NCI-H2196 treated with DMSO at 0.1 percent for 48 hours (cell line): ENCODE data around the gene P2RY8.
"Not testable (repeated sequence)": the region's sequence is repeated elsewhere in the genome, so short reads cannot be mapped to it uniquely, and the experiment has no call there.

ENCODE experiments used
- DNase-seq: peaks from one replicate; lab custom pipeline; 2025; ENCODE audit not compliant: unreplicated experiment; lab: John Stamatoyannopoulos, UW

P2RY8 gene

DNA sequence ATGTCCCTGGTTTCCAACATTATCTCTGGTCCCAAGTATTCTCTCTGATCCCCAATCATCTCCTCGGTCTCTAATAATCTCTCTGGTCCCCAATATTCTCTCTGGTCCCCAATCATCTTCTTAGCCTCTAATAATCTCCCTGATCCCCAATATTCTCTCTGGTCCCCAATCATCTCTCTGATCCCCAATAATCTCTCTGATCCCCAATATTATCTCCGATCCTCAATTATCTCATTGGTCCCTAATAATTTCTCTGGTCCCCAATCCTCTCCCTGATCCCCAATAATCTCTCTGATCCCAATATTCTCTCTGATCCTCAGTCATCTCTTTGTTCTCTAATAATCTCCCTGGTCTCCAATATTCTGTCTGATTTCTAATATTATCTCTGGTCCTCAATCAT lies 16.6 kb downstream of the P2RY8 start:
- no peak for DNase-seq

GRCh38 chrX:1519022-1519497 lies 17.9 kb downstream of the P2RY8 start:
- DNase-seq = no peak

DNA sequence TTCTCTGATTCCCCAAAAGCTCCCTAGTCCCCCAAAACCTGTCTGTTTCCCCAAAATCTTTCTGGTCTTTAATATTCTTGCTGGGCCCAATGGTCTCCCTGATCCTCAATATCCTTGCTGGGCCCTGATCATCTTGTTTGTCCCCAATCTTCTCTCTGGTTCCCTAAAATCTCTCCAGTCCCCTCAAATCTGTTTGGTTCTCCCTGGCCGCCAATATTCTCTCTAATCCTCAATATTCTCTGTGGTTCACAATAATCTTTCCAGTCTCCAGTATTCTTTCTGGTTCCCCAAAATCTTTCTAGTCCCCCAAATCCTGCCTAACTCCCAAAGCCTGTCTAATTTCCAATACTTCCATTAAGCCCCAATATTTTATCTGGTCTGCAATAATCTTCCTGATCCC lies 18.5 kb downstream of the P2RY8 start:
- DNase-seq = no peak

GRCh38 chrX:1516596-1517104 lies 20.3 kb downstream of the P2RY8 start:
- DNase-seq = no peak

DNA sequence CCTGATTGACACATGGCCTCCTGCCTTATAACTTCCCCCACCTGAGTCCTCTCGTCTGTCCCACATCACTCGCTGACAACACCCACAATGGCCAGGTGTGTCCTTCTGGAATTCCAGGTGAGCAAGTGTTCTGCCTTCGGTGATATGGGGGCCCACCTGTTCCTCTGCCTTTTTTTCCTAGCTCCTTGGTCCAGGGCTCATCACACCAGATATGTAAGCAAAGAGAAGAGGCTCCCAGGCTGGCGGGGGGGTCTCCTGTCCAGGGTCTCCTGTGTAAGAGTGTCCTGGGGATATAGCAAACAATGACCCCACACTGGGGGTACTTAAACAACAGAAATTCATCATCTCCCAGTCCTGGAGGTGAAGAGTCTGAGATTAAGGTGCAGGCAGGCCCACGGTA lies 25.2 kb downstream of the P2RY8 start:
- DNase-seq = no peak

- DNase-seq = no peak
These were observed 25.8 kb downstream of the P2RY8 start for GRCh38 chrX:1511150-1511549.

- no peak for DNase-seq
These were observed 29.2 kb downstream of the P2RY8 start for GRCh38 chrX:1507511-1508463.

DNA sequence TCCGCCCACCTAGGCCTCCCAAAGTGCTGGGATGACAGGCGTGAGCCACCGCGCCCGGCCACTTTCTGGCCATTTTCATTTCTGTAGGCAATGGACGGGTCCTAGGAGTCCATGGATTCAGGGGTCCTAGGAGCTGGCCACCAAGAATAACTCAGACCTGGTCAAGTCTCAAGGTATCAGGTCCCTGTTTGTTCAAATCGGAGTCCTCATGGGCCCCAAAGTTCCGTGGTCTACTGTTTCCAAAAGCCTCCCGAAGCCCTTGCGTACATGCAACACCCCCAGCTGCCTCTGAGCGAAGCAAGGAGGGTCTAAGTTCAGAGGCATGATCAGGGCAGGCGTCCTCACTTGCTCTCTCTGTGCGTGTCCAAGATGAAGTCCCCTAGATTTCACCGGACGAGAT lies 30.1 kb downstream of the P2RY8 start:
- DNase-seq = no peak

DNA sequence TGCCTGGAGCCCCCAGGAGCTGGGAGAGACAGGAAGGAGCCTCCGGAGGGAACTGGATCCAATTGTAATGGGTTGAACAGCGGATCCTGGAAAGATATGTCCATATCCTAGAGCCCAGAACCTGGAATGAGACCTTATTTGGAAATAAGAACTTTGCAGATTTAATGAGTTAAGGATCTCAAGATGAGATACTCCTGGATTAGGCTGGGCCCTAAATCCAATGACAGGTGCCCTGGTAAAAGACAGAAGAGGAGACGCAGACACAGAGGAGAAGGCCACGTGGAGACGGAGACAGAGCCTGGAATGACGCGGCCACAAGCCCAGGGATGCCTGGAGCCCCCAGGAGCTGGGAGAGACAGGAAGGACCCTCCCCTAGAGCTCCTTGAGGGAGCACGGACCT lies 34.1 kb downstream of the P2RY8 start:
- DNase-seq = no peak

- DNase-seq = no peak
These were observed 34.7 kb downstream of the P2RY8 start for GRCh38 chrX:1502241-1502640.

DNA sequence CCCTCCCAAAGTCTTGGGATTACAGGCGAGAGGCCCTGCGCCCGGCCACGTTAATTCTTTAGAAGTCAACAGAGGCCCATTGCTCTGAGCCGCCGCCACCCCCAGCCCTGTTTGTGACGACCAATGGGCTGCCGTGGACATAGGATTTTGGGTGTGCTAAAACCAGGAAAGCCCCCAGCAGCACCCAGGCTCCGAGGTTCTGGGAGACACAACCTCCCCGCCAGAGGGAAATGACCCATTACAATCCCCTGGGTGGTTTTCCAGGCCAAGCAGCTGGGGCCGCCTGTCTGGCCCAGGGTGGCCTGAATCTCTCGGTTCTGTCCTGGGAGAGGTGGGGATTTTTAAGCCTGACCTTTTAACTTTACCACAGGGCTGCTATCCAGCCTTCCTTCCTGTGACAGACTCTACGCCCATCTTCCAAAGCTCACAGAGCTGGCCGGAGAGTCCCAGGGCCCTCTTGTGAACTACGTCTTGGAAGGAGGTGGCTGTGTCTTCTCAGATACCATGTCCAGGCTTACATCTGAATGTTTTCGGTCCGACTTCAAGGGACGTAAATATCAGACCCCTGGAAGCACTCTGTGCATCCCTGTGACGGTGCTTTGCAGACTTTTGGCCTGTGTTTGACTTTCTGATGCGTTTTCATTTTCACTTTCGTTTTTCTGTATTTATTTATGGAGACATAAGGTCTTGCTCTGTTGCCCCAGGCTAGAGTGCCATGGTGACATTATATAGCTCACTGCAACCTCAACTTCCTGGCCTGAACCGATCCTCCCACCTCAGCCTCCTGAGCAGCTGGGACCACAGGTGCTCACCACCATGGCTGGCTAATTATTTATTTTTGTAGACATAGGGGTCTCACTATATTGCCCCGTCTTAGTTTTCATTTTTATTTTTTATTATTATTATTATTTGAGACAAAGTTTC lies 36.0 kb downstream of the P2RY8 start:
- DNase-seq = no peak

- no peak for DNase-seq
These were observed 40.9 kb downstream of the P2RY8 start for GRCh38 chrX:1496076-1496475.

- no peak for DNase-seq
These were observed 43.0 kb downstream of the P2RY8 start for GRCh38 chrX:1493877-1494510.

GRCh38 chrX:1493412-1493811 lies 43.6 kb downstream of the P2RY8 start:
- no peak for DNase-seq

- DNase-seq = no peak
These were observed 44.5 kb downstream of the P2RY8 start for GRCh38 chrX:1492421-1493012.

DNA sequence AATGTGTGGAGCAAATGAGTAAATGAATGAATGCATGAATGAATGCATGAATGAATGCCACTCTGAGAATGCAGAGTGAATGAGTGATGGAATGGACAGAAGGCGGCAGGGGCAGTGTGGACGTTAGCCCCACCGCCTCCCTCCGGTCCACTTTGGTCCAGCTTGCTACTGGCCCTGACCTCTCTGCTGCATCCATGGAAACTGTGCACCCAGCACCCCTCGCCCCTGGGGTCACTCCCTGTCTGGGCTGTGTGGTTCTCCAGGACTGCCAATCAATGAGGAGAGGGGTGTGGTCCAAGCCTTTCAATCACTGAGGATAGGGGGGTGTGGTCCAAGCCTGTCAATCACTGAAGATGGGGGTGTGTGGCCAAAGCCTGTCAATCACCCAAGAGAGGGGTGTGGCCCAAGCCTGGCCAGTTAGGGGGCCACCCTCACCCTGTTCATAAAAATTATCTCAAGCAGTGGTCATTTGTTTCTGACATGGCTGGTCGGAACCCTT lies 45.1 kb downstream of the P2RY8 start:
- no peak for DNase-seq

DNA sequence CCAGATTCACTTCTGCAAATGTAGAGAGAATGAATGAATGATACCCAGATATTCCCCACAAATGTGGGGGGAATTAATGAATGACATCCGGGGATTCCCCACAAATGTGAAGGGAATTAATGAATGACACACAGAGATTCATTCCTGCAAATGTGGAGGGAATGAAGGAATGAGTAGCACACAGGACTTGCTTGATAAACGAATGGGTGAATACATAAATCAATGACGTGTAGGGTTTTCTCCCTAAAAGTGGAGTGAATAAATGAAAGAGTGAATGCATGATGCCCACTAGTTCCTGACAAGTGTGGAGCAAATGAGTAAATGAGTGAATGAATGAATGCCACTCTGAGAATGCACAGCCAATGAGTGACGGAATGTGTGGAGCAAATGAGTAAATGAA lies 45.7 kb downstream of the P2RY8 start:
- not testable (repeated sequence) for DNase-seq

- DNase-seq = not testable (repeated sequence)
These were observed 46.3 kb downstream of the P2RY8 start for GRCh38 chrX:1490723-1491122.

DNA sequence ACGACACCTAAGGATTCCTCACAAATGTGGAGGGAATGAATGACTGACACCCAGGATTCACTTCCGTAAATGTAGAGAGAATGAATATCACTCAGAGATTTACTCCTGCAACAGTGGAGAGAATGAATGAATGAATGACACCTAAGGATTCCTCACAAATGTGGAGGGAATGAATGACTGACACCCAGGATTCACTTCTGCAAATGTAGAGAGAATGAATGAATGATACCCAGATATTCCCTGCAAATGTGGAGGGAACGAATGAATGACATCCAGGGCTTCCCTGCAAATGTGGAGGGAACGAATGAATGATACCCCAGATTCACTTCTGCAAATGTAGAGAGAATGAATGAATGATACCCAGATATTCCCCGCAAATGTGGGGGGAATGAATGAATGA lies 47.6 kb downstream of the P2RY8 start:
- DNase-seq = not testable (repeated sequence)

DNA sequence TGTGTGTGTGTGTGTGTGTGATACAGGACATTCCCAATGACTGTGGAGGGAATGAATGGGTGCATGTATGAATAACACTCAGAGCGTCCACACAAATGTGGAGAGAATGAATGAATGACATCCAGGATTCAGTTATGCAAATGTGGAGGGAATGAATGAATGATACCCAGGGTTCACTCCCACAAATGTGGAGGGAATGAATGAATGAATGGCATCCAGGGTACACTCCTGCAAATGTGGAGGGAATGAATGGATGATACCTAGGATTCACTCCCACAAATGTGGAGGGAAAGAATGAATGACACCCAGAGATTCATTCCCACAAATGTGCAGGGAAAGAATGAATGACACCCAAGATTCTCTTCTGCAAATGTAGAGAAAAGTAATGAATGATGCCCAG lies 48.2 kb downstream of the P2RY8 start:
- no peak for DNase-seq
